Measurements from ENCODE around the gene SCYGR2. TPM values are rescaled to one million over a fixed set of nuclear protein-coding genes. Genes with fewer than 3 reads are reported as not detected.

The SCYGR2 gene
- total RNA-seq, 1 experiment from 2014 or later, result not detected

DNA sequence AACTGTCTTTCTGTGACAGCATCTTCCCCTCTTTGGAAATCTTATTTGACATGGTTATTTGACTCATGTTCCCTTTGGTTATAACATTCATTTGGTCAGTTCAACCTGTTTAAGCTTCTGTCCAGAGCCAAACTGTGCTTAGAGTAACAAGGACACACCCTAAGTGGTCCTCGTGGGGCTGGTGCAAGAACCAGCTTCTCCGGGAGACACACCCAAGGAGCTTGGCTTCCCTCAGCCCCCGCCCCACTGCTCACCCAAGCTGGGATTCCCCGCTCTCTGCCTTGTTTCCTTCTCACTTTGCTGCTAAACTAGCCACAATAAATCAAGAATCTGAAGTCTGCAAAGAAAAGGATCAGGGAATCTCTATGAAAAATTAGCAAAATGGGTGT lies 14.6 kb downstream of the SCYGR2 start:
- Histone ChIP-seq H3K4me3 (ENCODE audit: low read depth in 2 of 2, low read length in 2 of 2) (no peak overlapping the region), H3K4me1 (ENCODE audit: control insufficient read depth, insufficient read depth, low read length) (no peaks in the 10 kb centered on the region), H3K36me3 (ENCODE audit: control insufficient read depth, insufficient read depth, low read length) (no peaks in the 10 kb centered on the region), H3K27me3 (ENCODE audit: control insufficient read depth, insufficient read depth, low read length) (no peaks in the 10 kb centered on the region), H3K9me3 (ENCODE audit: control insufficient read depth, insufficient read depth, low read depth, low read length) (no peaks in the 10 kb centered on the region), H3K27ac (ENCODE audit: low read length) (no peak overlapping the region)
- no peak for TF ChIP-seq SIN3A (IDR thresholded peaks at IDR 0.05; ENCODE audit: borderline replicate concordance, insufficient read depth, low read depth, low read length)
- TF ChIP-seq TCF7L2 (IDR thresholded peaks at IDR 0.05; ENCODE audit: low read depth, low read length), result no peak
- TF ChIP-seq POLR2AphosphoS5 (IDR thresholded peaks at IDR 0.05; ENCODE audit: low read depth, low read length), result no peak
- no peak for TF ChIP-seq REST (IDR thresholded peaks at IDR 0.05; ENCODE audit: insufficient read depth in 1 of 2, low read depth in 2 of 2, low read length in 1 of 2)
- TF ChIP-seq, protein P1, sequence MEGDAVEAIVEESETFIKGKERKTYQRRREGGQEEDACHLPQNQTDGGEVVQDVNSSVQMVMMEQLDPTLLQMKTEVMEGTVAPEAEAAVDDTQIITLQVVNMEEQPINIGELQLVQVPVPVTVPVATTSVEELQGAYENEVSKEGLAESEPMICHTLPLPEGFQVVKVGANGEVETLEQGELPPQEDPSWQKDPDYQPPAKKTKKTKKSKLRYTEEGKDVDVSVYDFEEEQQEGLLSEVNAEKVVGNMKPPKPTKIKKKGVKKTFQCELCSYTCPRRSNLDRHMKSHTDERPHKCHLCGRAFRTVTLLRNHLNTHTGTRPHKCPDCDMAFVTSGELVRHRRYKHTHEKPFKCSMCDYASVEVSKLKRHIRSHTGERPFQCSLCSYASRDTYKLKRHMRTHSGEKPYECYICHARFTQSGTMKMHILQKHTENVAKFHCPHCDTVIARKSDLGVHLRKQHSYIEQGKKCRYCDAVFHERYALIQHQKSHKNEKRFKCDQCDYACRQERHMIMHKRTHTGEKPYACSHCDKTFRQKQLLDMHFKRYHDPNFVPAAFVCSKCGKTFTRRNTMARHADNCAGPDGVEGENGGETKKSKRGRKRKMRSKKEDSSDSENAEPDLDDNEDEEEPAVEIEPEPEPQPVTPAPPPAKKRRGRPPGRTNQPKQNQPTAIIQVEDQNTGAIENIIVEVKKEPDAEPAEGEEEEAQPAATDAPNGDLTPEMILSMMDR (IDR thresholded peaks at IDR 0.05), result no peak
- in situ Hi-C loops (cut with HindIII; ENCODE audit: low pct_unique_long_range_greater_than_20kb, low sequenced_read_pairs), result no loop called here
- POLR2A ChIA-PET, result no interaction called here
- BruUV-seq (replicated peaks), result no TSS peak
- intact Hi-C loops (cut with micrococcal nuclease; ENCODE audit: unreplicated experiment), result no loop called here
- no peak for DNase-seq (ENCODE audit: low read depth, low spot score)
- CTCF ChIA-PET, result no interaction called here
- no peak for ATAC-seq

- no peak overlapping the region for H3K4me3 ChIP-seq (ENCODE audit: low read depth in 2 of 2, low read length in 2 of 2)
- BruUV-seq (replicated peaks), result no TSS peak
- intact Hi-C loops (cut with micrococcal nuclease; ENCODE audit: unreplicated experiment) (no loop called here), in situ Hi-C loops (cut with HindIII; ENCODE audit: low pct_unique_long_range_greater_than_20kb, low sequenced_read_pairs) (no loop called here)
- POLR2A ChIA-PET, result no interaction called here
- TF ChIP-seq REST (IDR thresholded peaks at IDR 0.05; ENCODE audit: insufficient read depth in 1 of 2, low read depth in 2 of 2, low read length in 1 of 2) (no peak), SIN3A (IDR thresholded peaks at IDR 0.05; ENCODE audit: borderline replicate concordance, insufficient read depth, low read depth, low read length) (no peak), POLR2AphosphoS5 (IDR thresholded peaks at IDR 0.05; ENCODE audit: low read depth, low read length) (no peak), TCF7L2 (IDR thresholded peaks at IDR 0.05; ENCODE audit: low read depth, low read length) (no peak)
- TF ChIP-seq, protein P1 (IDR thresholded peaks at IDR 0.05), result no peak
- DNase-seq (ENCODE audit: low read depth, low spot score), result no peak
- H3K4me1 ChIP-seq (ENCODE audit: control insufficient read depth, insufficient read depth, low read length), result no peaks in the 10 kb centered on the region
- no peaks in the 10 kb centered on the region for H3K9me3 ChIP-seq (ENCODE audit: control insufficient read depth, insufficient read depth, low read depth, low read length)
- CTCF ChIA-PET, result no interaction called here
- H3K27me3 ChIP-seq (ENCODE audit: control insufficient read depth, insufficient read depth, low read length), result no peaks in the 10 kb centered on the region
- H3K36me3 ChIP-seq (ENCODE audit: control insufficient read depth, insufficient read depth, low read length), result no peaks in the 10 kb centered on the region
- no peak overlapping the region for H3K27ac ChIP-seq (ENCODE audit: low read length)
- ATAC-seq, result no peak
Observed at GRCh38 chr2:227614246-227614645, 15.6 kb downstream of the SCYGR2 start.
